ENCODE data around the gene CCL8.

- TF ChIP-seq REST (IDR thresholded peaks at IDR 0.05; ENCODE audit: low read depth): no peak
- TF ChIP-seq TCF12 (IDR thresholded peaks at IDR 0.05; ENCODE audit: low read depth): no peak
- TF ChIP-seq ZBTB7A (IDR thresholded peaks at IDR 0.05; ENCODE audit: low read depth): no peak
- TF ChIP-seq YY1 (IDR thresholded peaks at IDR 0.05; ENCODE audit: low read depth): no peak
- TF ChIP-seq RAD21 (IDR thresholded peaks at IDR 0.05; ENCODE audit: low read depth): no peak
- TF ChIP-seq MAX (IDR thresholded peaks at IDR 0.05): no peak
- TF ChIP-seq EP300 (IDR thresholded peaks at IDR 0.05; ENCODE audit: borderline replicate concordance): no peak
- no peak for TF ChIP-seq TEAD4 (IDR thresholded peaks at IDR 0.05)
- TF ChIP-seq CREB1 (IDR thresholded peaks at IDR 0.05; ENCODE audit: low read depth): no peak
- no peak for TF ChIP-seq NFIC (IDR thresholded peaks at IDR 0.05)
Observed at GRCh38 chr17:34356194-34356593, 37.0 kb downstream of the CCL8 start, which contains the start of gene CCL13.
